Measurements from ENCODE around the gene SREBF1. TPM values are rescaled to one million over a fixed set of nuclear protein-coding genes. Genes with fewer than 3 reads are reported as not detected.

The SREBF1 gene
- total RNA-seq, 1 experiment from 2014 or later, result 360 TPM

GRCh38 chr17:17774009-17774881, 62.5 kb downstream of the SREBF1 start:
- H3K9me3 ChIP-seq (ENCODE audit: insufficient read depth, low read depth), result no peaks in the 10 kb centered on the region
- intact Hi-C loops (cut with micrococcal nuclease; ENCODE audit: unreplicated experiment), result loop anchor here (1.0 kb wide), 2 partner anchors 86 to 93 kb away; partner anchors contain the start of gene RAI1
- no peaks in the 10 kb centered on the region for H3K27me3 ChIP-seq (ENCODE audit: insufficient read depth, low read depth)
- H4K20me1 ChIP-seq (ENCODE audit: insufficient read depth), result peaks cover 82% of the 10 kb centered on the region
- peaks cover 38% of the 10 kb centered on the region for H3K79me2 ChIP-seq (ENCODE audit: low read depth)
- peaks cover 33% of the 10 kb centered on the region for H3F3A ChIP-seq (ENCODE audit: insufficient read depth, low read depth)
- H3K9me2 ChIP-seq (ENCODE audit: insufficient read depth), result no peaks in the 10 kb centered on the region
- peak in 1 of 2 experiments; percentile 68 for DNase-seq
- no peaks in the 10 kb centered on the region for H3K36me3 ChIP-seq (ENCODE audit: low read depth)
- POLR2A ChIA-PET (ENCODE audit: unreplicated experiment), result interaction anchor here (0.7 kb wide), 1 partner anchor 42 kb away, joined by 12 read pairs; no protein-coding TSS in a partner anchor
- no peak overlapping the region for H3K4me2 ChIP-seq
- H2AFZ ChIP-seq, result no peak overlapping the region
- H3K4me1 ChIP-seq (replicated peaks; ENCODE audit: insufficient read depth), result peaks cover 16% of the 10 kb centered on the region; the same call in 1 of the 2 replicates
- TF ChIP-seq EZH2 (IDR thresholded peaks at IDR 0.05; ENCODE audit: low read depth) (no peak), CTCF (conservative IDR thresholded peaks at IDR 0.05) (peak; percentile 61)
- no peak overlapping the region for H3K4me3 ChIP-seq
- peak overlapping the region; percentile 51 for H3K27ac ChIP-seq
- CTCF ChIA-PET, result interaction anchor here (0.7 to 1.1 kb wide), 2 partner anchors 39 to 94 kb away, joined by 3 read pairs; no protein-coding TSS in a partner anchor
- BruUV-seq (replicated peaks), result no TSS peak

GRCh38 chr17:17772231-17772630, 64.6 kb downstream of the SREBF1 start:
- CTCF ChIA-PET, result no interaction called here
- peaks cover 16% of the 10 kb centered on the region; the same call in 1 of the 2 replicates for H3K4me1 ChIP-seq (replicated peaks; ENCODE audit: insufficient read depth)

More at GRCh38 chr17:17772231-17772630, 64.6 kb downstream of the SREBF1 start:
- no peak for DNase-seq
- POLR2A ChIA-PET (ENCODE audit: unreplicated experiment), result no interaction called here
- TF ChIP-seq CTCF (conservative IDR thresholded peaks at IDR 0.05) (no peak), EZH2 (IDR thresholded peaks at IDR 0.05; ENCODE audit: low read depth) (no peak)
- no peaks in the 10 kb centered on the region for H3K36me3 ChIP-seq (ENCODE audit: low read depth)
- no peaks in the 10 kb centered on the region for H3K9me3 ChIP-seq (ENCODE audit: insufficient read depth, low read depth)
- BruUV-seq (replicated peaks), result no TSS peak
- no peak overlapping the region for H3K4me3 ChIP-seq
- H3K4me2 ChIP-seq, result no peak overlapping the region
- H3K79me2 ChIP-seq (ENCODE audit: low read depth), result peaks cover 51% of the 10 kb centered on the region
- intact Hi-C loops (cut with micrococcal nuclease; ENCODE audit: unreplicated experiment), result no loop called here
- peaks cover 29% of the 10 kb centered on the region for H3F3A ChIP-seq (ENCODE audit: insufficient read depth, low read depth)
- peaks cover 83% of the 10 kb centered on the region for H4K20me1 ChIP-seq (ENCODE audit: insufficient read depth)
- no peak overlapping the region for H2AFZ ChIP-seq
- no peaks in the 10 kb centered on the region for H3K9me2 ChIP-seq (ENCODE audit: insufficient read depth)
- no peaks in the 10 kb centered on the region for H3K27me3 ChIP-seq (ENCODE audit: insufficient read depth, low read depth)
- H3K27ac ChIP-seq, result no peak overlapping the region
